Keratinocyte (primary cell): ENCODE measurements around the gene TPST2. TPM values are rescaled to one million over a fixed set of nuclear protein-coding genes. Genes with fewer than 3 reads are reported as not detected.

Experiments used
- DNase-seq: peaks from one replicate; pipeline ENCODE4 v3.0.0-alpha.2; 2011; ENCODE audit warnings: low read depth, missing footprints, low spot score
- FAIRE-seq: peaks from 2 replicates; lab custom pipeline; 2011; peaks lifted over from hg19 to GRCh38; lab: Jason Lieb, UNC
- H2AFZ ChIP-seq: 2 replicates; pipeline ENCODE4 v1.6.0; 2012; ENCODE audit warnings: low read length, control low read depth, inconsistent platforms; ENCODE audit not compliant: control insufficient read depth
- H3K27ac ChIP-seq: 2 replicates; pipeline ENCODE4 v1.5.1; 2011; ENCODE audit warnings: low read length; ENCODE audit not compliant: control insufficient read depth, insufficient read depth
- H3K27me3 ChIP-seq: 3 replicates; pipeline ENCODE4 v1.6.0; 2011; ENCODE audit warnings: low read length; ENCODE audit not compliant: control insufficient read depth, insufficient read depth; ENCODE audit errors: extremely low read depth
- H3K36me3 ChIP-seq, 2 experiments: 2 replicates in 1 of 2; 3 replicates in 1 of 2; pipeline ENCODE4 v1.5.1; 2011; ENCODE audit warnings: low read length in 2 of 2, mild to moderate bottlenecking in 1 of 2; ENCODE audit not compliant: control insufficient read depth in 2 of 2, insufficient read depth in 2 of 2; ENCODE audit errors: extremely low read depth in 1 of 2
- H3K4me1 ChIP-seq: 3 replicates; pipeline ENCODE4 v1.5.1; 2011; ENCODE audit warnings: low read length; ENCODE audit not compliant: control insufficient read depth, insufficient read depth; ENCODE audit errors: extremely low read depth
- H3K4me2 ChIP-seq: 3 replicates; pipeline ENCODE4 v1.6.0; 2011; ENCODE audit warnings: low read depth, low read length; ENCODE audit not compliant: control insufficient read depth, insufficient read depth; ENCODE audit errors: extremely low read depth
- H3K4me3 ChIP-seq, 3 experiments: fragments of 200-600 bp in 1 of 3; sonication (generic) in 1 of 3; 2 replicates in 2 of 3; 3 replicates in 1 of 3; pipeline ENCODE4 v1.5.1; 2011 to 2016; ENCODE audit warnings: low read length in 3 of 3, mild to moderate bottlenecking in 3 of 3, control low read depth in 2 of 3, inconsistent platforms in 1 of 3, low read depth in 1 of 3, mixed read lengths in 1 of 3, mixed run types in 1 of 3, moderate library complexity in 1 of 3; ENCODE audit not compliant: control insufficient read depth in 2 of 3, insufficient read depth in 2 of 3; ENCODE audit errors: extremely low read depth in 1 of 3
- H3K79me2 ChIP-seq: 2 replicates; pipeline ENCODE4 v1.6.0; 2012; ENCODE audit warnings: low read length; ENCODE audit not compliant: control insufficient read depth, insufficient read depth
- H3K9ac ChIP-seq: 3 replicates; pipeline ENCODE4 v1.6.0; 2011; ENCODE audit warnings: low read length; ENCODE audit not compliant: control insufficient read depth, insufficient read depth; ENCODE audit errors: extremely low read depth
- H3K9me1 ChIP-seq: 3 replicates; pipeline ENCODE4 v1.6.0; 2011; ENCODE audit warnings: low read length; ENCODE audit not compliant: control insufficient read depth, insufficient read depth; ENCODE audit errors: extremely low read depth
- H3K9me3 ChIP-seq: 2 replicates; pipeline ENCODE4 v1.5.1; 2012; ENCODE audit warnings: low read depth, low read length; ENCODE audit not compliant: control insufficient read depth
- H4K20me1 ChIP-seq: 3 replicates; pipeline ENCODE4 v1.6.0; 2011; ENCODE audit warnings: low read length; ENCODE audit not compliant: control insufficient read depth, insufficient read depth; ENCODE audit errors: extremely low read depth
- EZH2 ChIP-seq: IDR thresholded peaks from one replicate; pipeline ENCODE4 v1.6.1; 2012; ENCODE audit warnings: inconsistent platforms, mild to moderate bottlenecking, low read length, moderate library complexity
- dilution Hi-C: fragments of 300-500 bp; cut with MboI; formaldehyde crosslinking; loops from one replicate; pipeline ENCODE4 v1.7.0; 2020; ENCODE audit warnings: low sequenced_read_pairs; ENCODE audit not compliant: extremely low pct_ligation_motif_present
- polyA plus RNA-seq, 5 experiments: library from polyadenylated mRNA; depleted of rRNA in 3 of 5; stranded (reverse) in 3 of 5; stranded (forward) in 1 of 5; unstranded in 1 of 5; fragments of >200 nt; gene quantifications; 1 replicate in 1 of 5; 2 replicates in 3 of 5; 3 replicates in 1 of 5; pipeline versions ENCODE4 v1.2.1 to v1.2.3, GENCODE V29; 2011 to 2012; ENCODE audit warnings: missing spikeins in 2 of 5, low read depth in 1 of 5, low replicate concordance in 1 of 5
- TF ChIP-seq, protein P1 (sequence below), 3 experiments: IDR thresholded peaks in 1 of 3; conservative IDR thresholded peaks in 1 of 3; optimal IDR thresholded peaks in 1 of 3; 2 replicates in 2 of 3; 3 replicates in 1 of 3; pipeline versions ENCODE3 to v1.5.1; 2011; ENCODE audit warnings: low read length in 3 of 3, mild to moderate bottlenecking in 3 of 3, moderate library complexity in 2 of 3, control low read depth in 1 of 3, inconsistent platforms in 1 of 3; ENCODE audit not compliant: insufficient read depth in 2 of 3; ENCODE audit errors: extremely low read depth in 1 of 3

TPST2 gene
- polyA plus RNA-seq, 1 donor (not counting 4 experiments of a cell fraction or from before 2014, with no cell fraction given), result 22.4 TPM

GRCh38 chr22:26597480-26597879, 7.5 kb upstream of the TPST2 start:
- H2AFZ ChIP-seq, result no peak overlapping the region
- no peaks in the 10 kb centered on the region for H4K20me1 ChIP-seq
- no peak overlapping the region for H3K9ac ChIP-seq
- no peak for FAIRE-seq
- H3K9me1 ChIP-seq, result no peaks in the 10 kb centered on the region
- H3K4me1 ChIP-seq, result peaks cover 5% of the 10 kb centered on the region
- no peak overlapping the region for H3K4me3 ChIP-seq
- H3K36me3 ChIP-seq, result no peaks in the 10 kb centered on the region
- TF ChIP-seq EZH2, result no peak
- TF ChIP-seq, protein P1, sequence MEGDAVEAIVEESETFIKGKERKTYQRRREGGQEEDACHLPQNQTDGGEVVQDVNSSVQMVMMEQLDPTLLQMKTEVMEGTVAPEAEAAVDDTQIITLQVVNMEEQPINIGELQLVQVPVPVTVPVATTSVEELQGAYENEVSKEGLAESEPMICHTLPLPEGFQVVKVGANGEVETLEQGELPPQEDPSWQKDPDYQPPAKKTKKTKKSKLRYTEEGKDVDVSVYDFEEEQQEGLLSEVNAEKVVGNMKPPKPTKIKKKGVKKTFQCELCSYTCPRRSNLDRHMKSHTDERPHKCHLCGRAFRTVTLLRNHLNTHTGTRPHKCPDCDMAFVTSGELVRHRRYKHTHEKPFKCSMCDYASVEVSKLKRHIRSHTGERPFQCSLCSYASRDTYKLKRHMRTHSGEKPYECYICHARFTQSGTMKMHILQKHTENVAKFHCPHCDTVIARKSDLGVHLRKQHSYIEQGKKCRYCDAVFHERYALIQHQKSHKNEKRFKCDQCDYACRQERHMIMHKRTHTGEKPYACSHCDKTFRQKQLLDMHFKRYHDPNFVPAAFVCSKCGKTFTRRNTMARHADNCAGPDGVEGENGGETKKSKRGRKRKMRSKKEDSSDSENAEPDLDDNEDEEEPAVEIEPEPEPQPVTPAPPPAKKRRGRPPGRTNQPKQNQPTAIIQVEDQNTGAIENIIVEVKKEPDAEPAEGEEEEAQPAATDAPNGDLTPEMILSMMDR (optimal IDR thresholded peaks at IDR 0.05 in 1 of 3, IDR thresholded peaks at IDR 0.05 in 1 of 3, conservative IDR thresholded peaks at IDR 0.05 in 1 of 3; ENCODE audit: extremely low read depth in 1 of 3, insufficient read depth in 2 of 3, low read length in 3 of 3), result no peak
- dilution Hi-C loops, result no loop called here
- peaks cover 6% of the 10 kb centered on the region for H3K27me3 ChIP-seq
- H3K79me2 ChIP-seq, result no peaks in the 10 kb centered on the region
- H3K4me2 ChIP-seq, result no peak overlapping the region
- no peak overlapping the region for H3K27ac ChIP-seq
- DNase-seq, result no peak
- no peaks in the 10 kb centered on the region for H3K9me3 ChIP-seq

DNA sequence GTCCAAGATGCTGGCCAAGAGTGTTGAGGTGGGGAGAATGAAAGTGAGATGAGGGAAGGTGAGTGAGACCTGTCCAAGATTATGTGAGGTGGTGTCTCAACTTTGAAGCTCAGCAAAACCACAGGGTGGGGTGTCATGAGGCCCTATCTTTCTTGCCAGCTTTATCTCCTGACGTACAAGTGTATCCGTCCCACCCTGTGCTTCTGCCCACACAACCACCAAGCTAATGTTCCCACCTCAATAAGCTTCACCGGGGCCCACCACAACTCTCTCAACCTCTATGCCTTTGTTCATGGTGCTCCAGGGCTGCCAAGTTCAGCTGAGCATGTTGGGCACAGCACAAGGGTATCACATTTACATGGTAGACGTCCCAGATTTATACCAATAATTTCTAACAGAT, 7.1 kb upstream of the TPST2 start:
- peaks cover 5% of the 10 kb centered on the region for H3K4me1 ChIP-seq
- FAIRE-seq (no peak), DNase-seq (no peak)
- no peaks in the 10 kb centered on the region for H3K79me2 ChIP-seq
- H4K20me1 ChIP-seq, result no peaks in the 10 kb centered on the region
- no peak overlapping the region for H3K4me3 ChIP-seq
- no peaks in the 10 kb centered on the region for H3K9me1 ChIP-seq
- no peak overlapping the region for H3K27ac ChIP-seq
- no peak overlapping the region for H3K9ac ChIP-seq
- TF ChIP-seq EZH2, result no peak
- TF ChIP-seq, protein P1 (optimal IDR thresholded peaks at IDR 0.05 in 1 of 3, IDR thresholded peaks at IDR 0.05 in 1 of 3, conservative IDR thresholded peaks at IDR 0.05 in 1 of 3; ENCODE audit: extremely low read depth in 1 of 3, insufficient read depth in 2 of 3, low read length in 3 of 3), result no peak
- H3K4me2 ChIP-seq, result no peak overlapping the region
- no peaks in the 10 kb centered on the region for H3K36me3 ChIP-seq
- H3K9me3 ChIP-seq, result no peaks in the 10 kb centered on the region
- H2AFZ ChIP-seq, result no peak overlapping the region
- peaks cover 6% of the 10 kb centered on the region for H3K27me3 ChIP-seq
- dilution Hi-C loops, result no loop called here
